Activated CD4-positive, alpha-beta T cell treated with anti-CD3 and anti-CD28 coated beads for 48 hours (primary cell): ENCODE data around the gene SLC7A9.
"Not testable (repeated sequence)": the region's sequence is repeated elsewhere in the genome, so short reads cannot be mapped to it uniquely, and the experiment has no call there.

Experiments
- DNase-seq: peaks from one replicate; pipeline ENCODE4 v3.0.0-alpha.2; 2020

Gene SLC7A9

DNA sequence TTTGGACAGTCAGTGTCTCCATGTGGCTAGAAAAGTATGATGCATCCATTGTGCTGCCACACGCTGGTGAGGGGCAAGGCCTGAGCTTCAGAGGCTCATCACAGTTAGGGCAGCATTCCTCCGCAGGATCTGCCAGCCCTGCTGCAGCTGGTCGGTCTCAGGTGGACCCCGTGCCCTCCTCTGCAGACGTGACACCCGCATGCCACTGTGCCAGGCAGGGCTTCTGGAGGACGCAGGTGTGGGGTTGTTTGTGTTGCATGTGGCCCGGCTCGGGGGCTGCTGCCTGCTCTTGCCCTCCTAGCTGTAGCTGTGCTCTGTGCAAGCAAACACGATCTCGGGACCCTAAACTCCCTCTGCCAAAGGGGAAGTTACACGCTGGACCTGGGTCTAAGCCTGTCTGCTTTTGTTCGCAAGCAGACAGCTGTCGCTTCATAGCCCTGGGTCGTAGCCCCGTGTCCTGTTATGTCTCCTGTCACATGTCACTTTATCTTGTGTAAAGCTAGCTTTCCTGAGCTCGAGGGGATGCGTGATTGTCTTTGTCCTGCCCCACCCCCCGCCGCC is 45.3 kb downstream of the SLC7A9 start:
- no peak for DNase-seq

GRCh38 chr19:32823747-32824102 is 45.8 kb downstream of the SLC7A9 start:
- DNase-seq, result no peak

- DNase-seq, result no peak
These were observed 46.4 kb downstream of the SLC7A9 start for GRCh38 chr19:32822916-32823746.

- DNase-seq, result no peak
These were observed 49.9 kb downstream of the SLC7A9 start for GRCh38 chr19:32819419-32820400.

GRCh38 chr19:32818536-32818935 is 51.0 kb downstream of the SLC7A9 start:
- no peak for DNase-seq

DNA sequence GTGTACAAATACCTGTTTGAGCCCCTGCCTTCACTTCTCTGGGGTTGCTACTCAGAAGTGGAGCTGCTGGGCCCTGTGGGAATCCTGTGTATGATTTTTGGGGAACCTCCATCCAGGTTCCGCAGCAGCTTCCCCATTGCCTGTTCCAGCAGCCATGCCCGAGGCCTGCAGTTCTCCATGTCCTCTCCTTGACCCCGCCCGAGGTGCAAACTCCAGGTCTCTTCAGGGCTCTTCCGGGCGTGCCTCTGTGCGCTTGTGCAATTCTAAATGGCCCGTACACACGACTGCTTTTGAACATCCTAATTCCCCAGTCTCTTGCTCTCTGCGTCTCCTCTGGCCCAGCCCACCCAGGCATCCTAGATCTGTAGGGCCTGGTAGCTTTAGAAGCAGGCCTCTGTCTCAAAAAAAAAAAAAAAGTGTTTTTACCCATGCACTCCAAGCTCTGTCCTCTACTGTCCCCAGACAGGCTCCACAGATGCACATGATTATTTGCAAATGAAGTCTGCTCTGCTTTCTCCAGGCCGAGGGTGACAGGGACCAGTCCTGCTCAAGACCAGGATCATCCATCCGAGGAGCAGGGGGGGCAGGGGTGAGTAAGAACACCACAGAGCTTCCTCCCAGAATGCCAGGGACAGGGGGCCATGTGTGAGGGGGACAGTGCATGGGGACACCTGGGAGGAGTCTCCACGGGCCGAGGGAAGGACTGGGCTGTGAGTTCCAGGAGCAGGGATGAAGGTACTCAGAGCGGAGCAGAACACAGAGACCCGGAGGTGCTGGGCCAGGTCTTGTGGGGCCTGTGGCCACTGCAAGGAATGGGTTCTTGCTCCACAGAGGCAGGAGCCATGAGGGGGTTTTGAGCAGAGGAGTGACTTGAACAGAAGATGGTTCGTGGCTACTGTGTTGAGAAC is 51.7 kb downstream of the SLC7A9 start:
- DNase-seq, result no peak

DNA sequence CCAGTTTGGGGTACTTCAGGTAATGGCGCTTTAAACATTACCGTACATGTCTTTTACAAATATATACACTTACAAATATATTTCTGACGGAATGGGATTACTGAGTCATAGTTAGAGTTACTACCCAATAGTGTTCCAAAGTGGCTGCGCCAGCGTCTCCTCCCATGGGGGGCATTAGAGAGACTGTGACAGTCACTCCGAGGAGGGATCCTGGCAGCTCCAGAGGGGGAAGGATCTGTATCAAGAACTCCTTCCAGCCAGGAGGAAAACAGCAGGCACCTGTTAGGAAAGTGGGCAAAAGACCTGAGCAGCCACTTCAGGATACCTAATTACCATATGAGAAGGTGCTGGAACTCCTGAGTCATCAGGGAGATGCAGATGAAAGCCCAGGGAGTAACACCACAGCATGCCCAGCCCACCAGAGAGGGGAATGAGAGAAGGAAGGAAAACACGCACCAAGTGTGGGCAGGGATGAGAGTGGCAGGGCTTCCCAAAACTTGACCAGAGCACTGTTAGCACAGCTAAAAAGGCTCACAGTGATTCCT is 52.9 kb downstream of the SLC7A9 start:
- DNase-seq, result no peak

- DNase-seq, result no peak
These were observed 54.9 kb downstream of the SLC7A9 start for GRCh38 chr19:32814624-32815023.

- no peak for DNase-seq
These were observed 55.6 kb downstream of the SLC7A9 start for GRCh38 chr19:32813862-32814425.

- DNase-seq, result no peak
These were observed 57.0 kb downstream of the SLC7A9 start for GRCh38 chr19:32812571-32812970.

GRCh38 chr19:32812036-32812435 is 57.5 kb downstream of the SLC7A9 start:
- DNase-seq, result no peak

- DNase-seq, result no peak
These were observed 58.4 kb downstream of the SLC7A9 start for GRCh38 chr19:32811151-32811550.

DNA sequence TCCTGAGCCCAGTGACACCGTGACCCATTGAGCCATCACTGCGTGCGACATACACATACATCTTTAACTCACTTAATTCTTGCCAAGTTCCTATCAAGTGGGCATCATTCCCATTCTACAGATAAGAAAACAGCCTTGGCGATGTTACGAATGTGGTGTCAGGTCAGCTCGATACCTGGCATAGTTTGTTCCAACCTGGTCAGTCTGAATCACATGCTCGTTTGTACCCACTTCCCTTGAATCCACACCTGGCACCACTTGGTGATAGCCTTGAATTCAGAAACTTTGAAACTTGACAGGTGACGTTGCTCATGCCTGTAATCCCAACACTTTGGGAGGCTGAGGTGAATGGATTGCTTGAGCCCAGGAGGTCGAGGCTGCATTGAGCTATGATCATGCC is 59.1 kb downstream of the SLC7A9 start:
- no peak for DNase-seq

- DNase-seq, result no peak
These were observed 59.8 kb downstream of the SLC7A9 start for GRCh38 chr19:32809754-32810153.

DNA sequence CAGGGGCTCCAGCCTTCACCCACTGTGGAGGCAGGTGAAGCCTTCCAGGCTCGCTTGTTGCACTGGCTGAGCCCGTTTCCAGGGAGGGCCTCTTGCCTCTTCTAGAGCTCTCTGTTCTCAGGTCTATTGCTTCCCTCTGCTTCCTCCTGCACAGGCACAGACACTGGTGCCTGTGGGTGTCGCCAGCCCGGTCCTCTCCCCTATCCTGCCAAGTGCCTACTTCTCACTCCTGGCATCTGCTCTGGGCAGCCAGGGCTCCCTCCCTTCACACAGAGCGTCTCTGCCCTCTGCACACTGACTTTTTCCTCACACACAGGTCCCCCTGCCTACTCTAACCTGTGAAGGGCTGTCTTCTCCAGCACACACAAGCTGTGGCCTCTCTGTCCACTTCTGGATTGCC is 60.3 kb downstream of the SLC7A9 start:
- no peak for DNase-seq

- no peak for DNase-seq
These were observed 61.3 kb downstream of the SLC7A9 start for GRCh38 chr19:32808236-32808635.

GRCh38 chr19:32802840-32803239 is 66.7 kb downstream of the SLC7A9 start:
- no peak for DNase-seq

DNA sequence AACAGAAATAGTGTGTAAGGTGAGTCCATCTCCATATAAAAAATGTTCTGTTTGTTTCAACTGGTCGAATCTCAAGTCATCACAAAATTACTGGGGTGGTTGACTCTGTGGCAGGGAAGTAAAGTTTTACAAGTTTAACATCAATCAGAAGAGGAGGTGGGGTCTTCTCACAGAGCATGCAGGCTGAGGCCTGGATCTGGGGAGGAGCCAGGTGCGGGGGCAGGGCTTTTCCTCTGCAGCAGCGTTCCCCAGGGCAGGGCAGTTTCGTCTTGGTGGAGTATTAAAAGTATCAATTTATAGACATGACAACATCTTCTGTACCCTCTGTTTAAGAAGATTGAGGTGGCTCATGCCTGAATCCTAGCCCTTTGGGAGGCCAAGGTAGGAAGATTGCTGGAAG is 68.8 kb downstream of the SLC7A9 start:
- no peak for DNase-seq

GRCh38 chr19:32800191-32800590 is 69.4 kb downstream of the SLC7A9 start:
- no peak for DNase-seq

- no peak for DNase-seq
These were observed 71.4 kb downstream of the SLC7A9 start for GRCh38 chr19:32798201-32798600.

GRCh38 chr19:32789429-32789828 is 80.1 kb downstream of the SLC7A9 start:
- no peak for DNase-seq

DNA sequence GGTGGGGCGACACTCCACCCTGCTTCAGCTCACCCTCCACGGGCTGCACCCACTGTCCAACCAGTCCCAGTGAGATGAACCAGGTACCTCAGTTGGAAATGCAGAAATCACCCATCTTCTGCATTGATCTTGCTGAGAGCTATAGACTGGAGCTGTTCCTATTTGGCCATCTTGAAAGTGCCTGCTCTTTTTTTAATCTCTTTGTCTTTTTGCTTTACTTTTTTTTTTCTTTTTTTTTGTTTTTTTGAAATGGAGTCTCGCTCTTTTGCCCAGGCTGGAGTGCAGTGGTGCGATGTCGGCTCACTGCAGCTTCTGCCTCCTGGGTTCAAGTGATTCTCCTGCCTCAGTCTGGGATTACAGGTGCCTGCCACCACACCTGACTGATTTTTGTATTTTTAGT is 81.7 kb downstream of the SLC7A9 start:
- not testable (repeated sequence) for DNase-seq
